HG03097 (cell line): ENCODE data around the gene ELF1.
"Not testable (repeated sequence)": the region's sequence is repeated elsewhere in the genome, so short reads cannot be mapped to it uniquely, and the experiment has no call there.

Experiments
- ATAC-seq: cut with Tn5 transposase; IDR thresholded peaks from one replicate; pipeline ENCODE4 v1.9.1; 2021; ENCODE audit not compliant: unreplicated experiment, low FRiP score

ELF1 gene

DNA sequence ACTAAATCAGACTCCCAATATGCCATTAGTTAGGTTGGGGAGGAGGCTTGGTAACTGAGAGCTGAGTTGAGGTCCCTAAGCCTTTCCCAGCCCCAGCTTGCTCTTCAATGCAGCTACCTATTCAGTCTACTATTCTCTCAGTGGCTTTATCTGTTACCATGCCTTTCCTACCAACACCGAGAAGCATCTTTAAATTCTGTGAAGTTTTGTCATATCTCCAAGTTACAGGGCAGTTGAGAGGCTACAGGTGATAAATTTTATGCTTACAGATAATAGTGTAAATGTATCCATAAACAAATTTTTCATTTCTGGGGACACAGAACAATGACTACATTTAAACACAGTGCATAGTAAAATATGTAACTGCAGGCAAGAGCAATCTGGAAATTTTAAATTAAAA, 110.6 kb downstream of the ELF1 start:
- no peak for ATAC-seq

DNA sequence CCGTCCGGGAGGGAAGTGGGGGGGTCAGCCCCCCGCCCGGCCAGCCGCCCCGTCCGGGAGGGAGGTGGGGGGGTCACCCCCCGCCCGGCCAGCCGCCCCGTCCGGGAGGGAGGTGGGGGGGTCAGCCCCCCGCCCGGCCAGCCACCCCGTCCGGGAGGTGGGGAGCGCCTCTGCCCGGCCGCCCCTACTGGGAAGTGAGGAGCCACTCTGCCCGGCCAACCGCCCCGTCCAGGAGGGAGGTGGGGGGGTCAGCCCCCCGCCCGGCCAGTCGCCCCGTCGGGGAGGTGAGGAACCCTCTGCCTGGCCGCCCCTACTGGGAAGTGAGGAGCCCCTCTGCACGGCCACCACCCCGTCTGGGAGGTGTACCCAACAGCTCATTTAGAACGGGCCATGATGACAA, 118.1 kb downstream of the ELF1 start:
- not testable (repeated sequence) for ATAC-seq

DNA sequence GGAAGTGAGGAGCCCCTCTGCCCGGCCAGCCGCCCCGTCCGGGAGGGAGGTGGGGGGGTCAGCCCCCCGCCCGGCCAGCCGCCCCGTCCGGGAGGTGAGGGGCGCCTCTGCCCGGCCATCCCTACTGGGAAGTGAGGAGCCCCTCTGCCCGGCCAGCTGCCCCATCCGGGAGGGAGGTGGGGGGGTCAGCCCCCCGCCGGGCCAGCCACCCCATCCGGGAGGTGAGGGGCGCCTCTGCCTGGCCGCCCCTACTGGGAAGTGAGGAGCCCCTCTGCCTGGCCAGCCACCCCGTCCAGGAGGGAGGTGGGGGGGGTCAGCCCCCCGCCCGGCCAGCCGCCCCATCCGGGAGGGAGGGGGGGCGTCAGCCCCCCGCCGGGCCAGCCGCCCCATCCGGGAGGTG, 118.5 kb downstream of the ELF1 start:
- ATAC-seq: not testable (repeated sequence)

DNA sequence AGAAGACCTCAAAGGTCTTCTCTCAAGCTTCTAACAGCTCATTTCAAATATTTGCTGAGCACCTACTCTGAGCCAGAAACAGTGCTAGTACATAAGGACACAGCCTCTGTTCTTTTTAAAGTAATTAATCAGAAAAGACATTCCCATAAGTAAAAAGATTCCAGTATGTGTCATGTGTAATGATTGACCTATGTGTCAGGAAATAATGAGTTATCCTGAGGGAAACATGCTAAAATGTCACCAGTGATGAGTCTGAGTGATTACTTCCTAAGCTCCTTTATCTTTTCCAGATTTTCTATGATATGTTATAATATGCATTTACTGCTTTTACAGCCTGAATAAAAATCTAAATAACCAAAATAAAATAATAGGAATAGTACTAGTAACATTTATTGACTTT, 122.1 kb downstream of the ELF1 start:
- no peak for ATAC-seq

DNA sequence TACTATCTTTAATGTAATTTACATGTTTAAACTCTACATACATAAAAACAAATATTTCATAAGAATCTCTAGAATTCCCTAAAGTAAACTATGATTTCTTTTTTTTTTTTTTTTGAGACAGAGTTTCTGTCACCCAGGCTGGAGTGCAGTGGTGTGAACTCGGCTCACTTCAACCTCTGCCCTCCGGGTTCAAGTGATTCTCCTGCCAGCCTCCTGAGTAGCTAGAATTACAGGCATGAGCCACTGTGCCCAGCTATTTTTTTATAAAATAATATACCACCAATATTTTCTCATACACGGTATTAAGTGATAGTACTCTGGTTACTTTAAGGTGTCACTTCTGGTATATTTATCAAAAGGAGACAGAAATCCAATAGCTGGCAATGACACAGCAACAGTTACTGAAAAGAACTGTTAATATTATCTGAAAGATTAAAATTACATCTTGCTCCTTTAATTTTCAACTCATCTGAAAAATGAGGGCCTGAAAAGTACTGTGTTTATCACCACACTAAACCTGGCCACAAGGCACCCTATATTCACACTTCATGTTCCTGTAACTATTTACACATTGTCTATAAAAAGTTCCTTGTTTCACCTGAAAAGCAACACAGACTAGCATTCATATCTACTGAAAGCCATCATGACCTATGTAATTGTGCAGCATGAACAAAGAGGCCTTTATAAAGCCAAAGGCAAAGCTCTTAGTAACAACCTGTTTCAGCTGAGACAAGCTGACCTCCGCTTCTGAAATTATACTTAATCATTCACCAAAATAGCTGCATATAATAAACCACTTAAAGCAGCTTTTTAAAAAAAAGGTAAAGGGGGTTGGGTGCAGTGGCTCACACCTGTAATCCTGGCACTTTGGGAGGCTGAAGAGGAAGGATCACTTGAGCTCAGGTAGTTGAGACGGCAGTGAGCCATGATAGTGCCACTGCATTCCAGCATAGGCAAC, 123.6 kb downstream of the ELF1 start:
- ATAC-seq: no peak

DNA sequence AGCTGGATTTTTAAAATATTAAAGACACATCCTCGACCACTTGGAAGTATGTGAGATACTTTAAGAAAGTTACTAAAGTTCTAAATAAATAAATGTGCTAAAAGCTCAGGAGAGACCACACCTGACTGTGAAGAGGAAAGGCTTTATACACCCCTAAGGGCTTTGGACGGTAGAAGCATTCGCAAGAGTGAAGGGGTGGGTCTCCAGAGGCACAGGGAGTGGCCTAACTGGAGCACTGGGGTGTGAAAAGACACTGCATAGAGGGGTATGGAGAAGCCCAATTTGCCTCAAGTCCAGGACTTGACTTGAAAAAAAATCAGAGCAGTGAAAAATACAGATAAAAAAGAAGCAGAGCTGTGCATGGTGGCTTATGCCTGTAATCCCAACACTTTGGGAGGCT, 125.5 kb downstream of the ELF1 start:
- not testable (repeated sequence) for ATAC-seq

DNA sequence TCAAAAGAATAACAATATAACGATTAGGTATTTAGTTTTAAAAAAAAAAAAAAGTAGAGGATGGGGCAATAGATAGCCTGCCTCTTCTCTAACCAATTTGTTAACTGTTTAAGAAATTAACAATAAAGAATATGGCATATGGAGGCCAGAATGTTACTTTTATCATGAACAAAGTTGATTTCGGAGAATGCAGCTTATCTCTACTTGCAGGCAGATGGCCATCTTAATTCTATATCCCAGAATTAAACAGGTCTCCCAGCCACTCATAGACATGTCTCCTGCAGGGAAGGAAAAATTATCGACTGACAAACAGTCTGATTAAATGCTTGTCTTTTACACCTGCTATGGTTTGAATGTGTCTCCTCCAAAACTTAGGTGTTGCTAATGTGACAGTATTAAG, 133.1 kb downstream of the ELF1 start:
- no peak for ATAC-seq

DNA sequence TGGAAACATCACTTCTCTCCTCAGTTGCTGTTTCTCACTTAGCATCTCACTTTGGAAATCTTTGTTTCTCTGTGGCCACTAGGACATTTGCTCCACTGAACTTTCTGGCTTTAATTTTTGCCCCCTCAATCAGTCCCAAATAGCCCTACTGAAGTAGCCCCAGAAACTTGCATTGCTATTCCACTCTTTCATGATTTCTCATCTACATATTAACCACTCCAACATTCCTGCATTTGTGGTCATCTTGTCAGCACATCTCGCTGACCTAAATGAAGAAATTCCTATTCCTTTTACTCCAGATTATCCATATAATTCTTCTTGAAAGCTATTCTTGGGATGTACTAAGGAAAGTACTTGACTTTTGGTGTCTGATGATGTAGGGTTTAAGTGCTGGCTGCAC, 134.9 kb downstream of the ELF1 start:
- not testable (repeated sequence) for ATAC-seq
